ENCODE measurements around the gene TRIM8. TPM values are rescaled to one million over a fixed set of nuclear protein-coding genes. Genes with fewer than 3 reads are reported as not detected.

TRIM8 gene
- total RNA-seq, 2 experiments from 2014 or later, result 54.7 to 55.1 TPM

- peaks cover 20% of the 10 kb centered on the region for H3K36me3 Mint-ChIP-seq
- POLR2A ChIA-PET, result interaction anchor here (2.0 to 5.3 kb wide), 3 partner anchors 8 to 63 kb away, joined by 13 to 48 read pairs (median 14); partner anchors contain the start of genes ARL3 and SFXN2
- peak overlapping the region; percentile 99 for H3K27ac Mint-ChIP-seq
- DNase-seq (no peak), ATAC-seq (ENCODE audit: low read depth) (no peak)
- H3K4me3 Mint-ChIP-seq, result peak overlapping the region; percentile 85
- H3K9me3 Mint-ChIP-seq, result no peaks in the 10 kb centered on the region
- H3K4me1 Mint-ChIP-seq, result peaks cover 65% of the 10 kb centered on the region
- no peaks in the 10 kb centered on the region for H3K27me3 Mint-ChIP-seq
Observed at GRCh38 chr10:102651455-102652169, 7.3 kb downstream of the TRIM8 start.

- no peaks in the 10 kb centered on the region for H3K27me3 Mint-ChIP-seq
- peak overlapping the region; percentile 99 for H3K27ac Mint-ChIP-seq
- POLR2A ChIA-PET, result interaction anchor here (1.4 to 5.3 kb wide), 5 partner anchors 8 to 62 kb away, joined by 4 to 48 read pairs (median 13); partner anchors contain the start of genes ARL3, SFXN2 and TRIM8
- H3K4me1 Mint-ChIP-seq, result peaks cover 60% of the 10 kb centered on the region
- DNase-seq, result no peak
- H3K9me3 Mint-ChIP-seq, result no peaks in the 10 kb centered on the region
- peaks cover 21% of the 10 kb centered on the region for H3K36me3 Mint-ChIP-seq
- peak overlapping the region; percentile 85 for H3K4me3 Mint-ChIP-seq
- peak; percentile 44 for ATAC-seq (ENCODE audit: low read depth)
Observed at GRCh38 chr10:102652170-102652916, 8.1 kb downstream of the TRIM8 start.

DNA sequence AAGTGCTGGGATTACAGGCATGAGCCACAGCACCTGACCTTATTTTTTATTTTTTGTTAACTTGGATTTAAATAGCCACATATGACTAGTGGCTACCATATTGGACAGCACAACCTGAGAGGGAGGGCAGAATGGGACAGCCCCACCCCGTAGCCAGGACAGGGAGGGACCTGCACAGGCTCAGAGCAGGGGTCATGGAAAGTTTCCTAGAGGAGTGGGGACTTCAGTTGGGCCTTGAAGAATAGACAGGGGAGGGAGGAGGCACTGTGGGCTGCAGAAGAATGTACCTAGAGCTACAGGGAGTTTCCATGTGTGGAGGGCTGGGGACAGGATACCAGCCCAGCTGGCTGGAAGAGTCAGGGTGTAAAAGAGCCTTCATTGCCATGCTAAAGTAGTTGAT lies 8.8 kb downstream of the TRIM8 start:
- POLR2A ChIA-PET, result interaction anchor here (0.7 to 2.0 kb wide), 5 partner anchors 9 to 62 kb away, joined by 3 to 13 read pairs (median 4); partner anchors contain the start of genes ARL3, SFXN2 and TRIM8
- peak overlapping the region; percentile 85 for H3K4me3 Mint-ChIP-seq
- peak overlapping the region; percentile 99 for H3K27ac Mint-ChIP-seq
- H3K9me3 Mint-ChIP-seq, result no peaks in the 10 kb centered on the region
- no peaks in the 10 kb centered on the region for H3K27me3 Mint-ChIP-seq
- H3K4me1 Mint-ChIP-seq, result peaks cover 57% of the 10 kb centered on the region
- H3K36me3 Mint-ChIP-seq, result peaks cover 26% of the 10 kb centered on the region
- DNase-seq (no peak), ATAC-seq (ENCODE audit: low read depth) (no peak)

DNA sequence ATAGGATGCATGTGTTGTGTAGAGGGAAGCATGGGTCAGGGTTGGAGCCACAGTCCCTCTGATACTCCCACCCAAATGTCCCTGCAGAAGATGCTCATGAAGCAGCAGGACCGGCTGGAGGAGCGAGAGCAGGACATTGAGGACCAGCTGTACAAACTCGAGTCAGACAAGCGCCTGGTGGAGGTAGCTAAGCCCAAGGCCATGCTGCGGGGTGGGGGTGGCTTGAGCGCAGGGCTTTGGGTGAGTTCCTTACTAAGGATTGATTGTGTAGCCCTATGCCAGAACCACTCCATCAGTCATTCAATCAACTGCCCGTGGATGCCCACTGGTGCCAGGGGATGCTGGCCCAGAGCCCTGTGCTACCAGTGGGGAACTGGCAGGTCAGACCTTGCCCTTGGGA lies 10.3 kb downstream of the TRIM8 start:
- H3K4me3 Mint-ChIP-seq, result no peak overlapping the region
- ATAC-seq (ENCODE audit: low read depth) (no peak), DNase-seq (no peak)
- peaks cover 29% of the 10 kb centered on the region for H3K36me3 Mint-ChIP-seq
- H3K27me3 Mint-ChIP-seq, result no peaks in the 10 kb centered on the region
- peaks cover 56% of the 10 kb centered on the region for H3K4me1 Mint-ChIP-seq
- H3K9me3 Mint-ChIP-seq, result no peaks in the 10 kb centered on the region
- POLR2A ChIA-PET, result interaction anchor here (1.7 kb wide), 1 partner anchor 11 kb away, joined by 4 read pairs; the partner anchor contains the start of gene TRIM8
- no peak overlapping the region for H3K27ac Mint-ChIP-seq

DNA sequence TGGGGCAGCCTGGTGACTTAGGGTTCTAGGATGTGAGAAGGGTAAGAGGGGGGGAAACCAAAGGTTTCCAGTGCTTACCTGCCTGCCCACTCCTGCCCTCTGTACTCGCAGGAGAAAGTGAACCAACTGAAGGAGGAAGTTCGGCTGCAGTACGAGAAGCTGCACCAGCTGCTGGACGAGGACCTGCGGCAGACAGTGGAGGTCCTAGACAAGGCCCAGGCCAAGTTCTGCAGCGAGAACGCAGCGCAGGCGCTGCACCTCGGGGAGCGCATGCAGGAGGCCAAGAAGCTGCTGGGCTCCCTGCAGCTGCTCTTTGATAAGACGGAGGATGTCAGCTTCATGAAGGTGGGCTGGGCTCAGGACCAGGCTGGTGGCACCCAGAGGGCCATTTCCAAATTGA lies 10.7 kb downstream of the TRIM8 start:
- H3K9me3 Mint-ChIP-seq, result no peaks in the 10 kb centered on the region
- H3K27ac Mint-ChIP-seq, result no peak overlapping the region
- ATAC-seq (ENCODE audit: low read depth), result no peak
- no peak overlapping the region for H3K4me3 Mint-ChIP-seq
- no peak for DNase-seq
- H3K4me1 Mint-ChIP-seq, result peaks cover 57% of the 10 kb centered on the region
- POLR2A ChIA-PET, result interaction anchor here (8.9 kb wide), 1 partner anchor 17 kb away, joined by 94 read pairs; no protein-coding TSS in a partner anchor
- H3K27me3 Mint-ChIP-seq, result no peaks in the 10 kb centered on the region
- peaks cover 29% of the 10 kb centered on the region for H3K36me3 Mint-ChIP-seq

DNA sequence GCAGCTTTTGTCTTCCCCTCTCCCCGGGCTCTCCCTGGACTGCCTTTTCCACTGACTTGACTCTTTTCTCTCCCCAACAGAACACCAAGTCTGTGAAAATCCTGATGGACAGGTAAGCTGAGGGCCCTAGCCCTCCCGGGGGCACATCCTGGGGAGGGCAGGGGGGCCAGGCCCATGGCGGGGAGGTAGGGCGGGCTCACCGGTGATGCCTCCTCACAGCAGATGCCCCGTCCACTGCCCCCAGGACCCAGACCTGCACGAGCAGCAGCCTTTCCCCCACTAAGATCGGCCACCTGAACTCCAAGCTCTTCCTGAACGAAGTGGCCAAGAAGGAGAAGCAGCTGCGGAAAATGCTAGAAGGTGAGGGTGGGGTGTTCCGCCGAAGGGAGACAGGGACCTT lies 11.7 kb downstream of the TRIM8 start:
- POLR2A ChIA-PET, result interaction anchor here (1.6 to 8.9 kb wide), 3 partner anchors 9 to 16 kb away, joined by 4 to 94 read pairs (median 8); partner anchors contain the start of gene TRIM8
- H3K27me3 Mint-ChIP-seq, result no peaks in the 10 kb centered on the region

DNA sequence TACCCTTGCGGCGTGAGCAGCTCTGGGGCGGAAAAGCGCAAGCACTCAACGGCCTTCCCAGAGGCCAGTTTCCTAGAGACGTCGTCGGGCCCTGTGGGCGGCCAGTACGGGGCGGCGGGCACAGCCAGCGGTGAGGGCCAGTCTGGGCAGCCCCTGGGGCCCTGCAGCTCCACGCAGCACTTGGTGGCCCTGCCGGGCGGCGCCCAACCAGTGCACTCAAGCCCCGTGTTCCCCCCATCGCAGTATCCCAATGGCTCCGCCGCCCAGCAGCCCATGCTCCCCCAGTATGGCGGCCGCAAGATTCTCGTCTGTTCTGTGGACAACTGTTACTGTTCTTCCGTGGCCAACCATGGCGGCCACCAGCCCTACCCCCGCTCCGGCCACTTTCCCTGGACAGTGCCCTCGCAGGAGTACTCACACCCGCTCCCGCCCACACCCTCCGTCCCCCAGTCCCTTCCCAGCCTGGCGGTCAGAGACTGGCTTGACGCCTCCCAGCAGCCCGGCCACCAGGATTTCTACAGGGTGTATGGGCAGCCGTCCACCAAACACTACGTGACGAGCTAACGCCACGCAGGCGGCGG lies 12.6 kb downstream of the TRIM8 start:
- no peak for ATAC-seq (ENCODE audit: low read depth)
- Mint-ChIP-seq H3K36me3 (peaks cover 29% of the 10 kb centered on the region), H3K4me3 (no peak overlapping the region), H3K9me3 (no peaks in the 10 kb centered on the region), H3K4me1 (peaks cover 58% of the 10 kb centered on the region), H3K27me3 (no peaks in the 10 kb centered on the region), H3K27ac (peak overlapping the region; percentile 60)
- DNase-seq, result no peak
- POLR2A ChIA-PET, result interaction anchor here (0.6 to 8.9 kb wide), 5 partner anchors 10 to 15 kb away, joined by 3 to 94 read pairs (median 8); partner anchors contain the start of gene TRIM8

More for the DNA sequence above, 11.7 kb downstream of the TRIM8 start:
- DNase-seq (no peak), ATAC-seq (ENCODE audit: low read depth) (no peak)
- no peak overlapping the region for H3K4me3 Mint-ChIP-seq
- H3K9me3 Mint-ChIP-seq, result no peaks in the 10 kb centered on the region
- peaks cover 29% of the 10 kb centered on the region for H3K36me3 Mint-ChIP-seq
- H3K4me1 Mint-ChIP-seq, result peaks cover 57% of the 10 kb centered on the region
- H3K27ac Mint-ChIP-seq, result no peak overlapping the region

DNA sequence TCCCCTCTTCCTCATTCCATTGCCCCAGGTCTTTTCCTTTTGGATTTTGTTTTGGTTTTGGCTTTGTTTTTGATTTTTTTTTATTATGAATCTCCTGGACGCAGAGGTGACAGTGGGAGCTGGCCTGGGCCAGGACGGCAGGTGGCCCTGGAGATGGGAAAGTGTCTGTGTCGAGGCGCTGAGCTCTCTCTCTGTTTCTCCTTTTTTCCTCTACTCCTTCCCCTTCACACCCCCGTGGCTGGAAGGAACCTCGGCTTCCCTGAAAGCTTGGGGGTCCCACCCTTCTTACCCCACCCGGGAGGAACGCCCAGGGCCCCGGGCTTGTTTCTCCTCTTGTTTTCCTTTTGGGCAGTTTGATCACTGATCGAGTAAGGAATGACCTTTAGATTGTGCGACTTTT lies 13.2 kb downstream of the TRIM8 start:
- no peaks in the 10 kb centered on the region for H3K9me3 Mint-ChIP-seq
- POLR2A ChIA-PET, result interaction anchor here (0.6 to 8.9 kb wide), 3 partner anchors 12 to 16 kb away, joined by 3 to 94 read pairs (median 73); partner anchors contain the start of gene TRIM8
- peak overlapping the region; percentile 63 for H3K27ac Mint-ChIP-seq
- H3K27me3 Mint-ChIP-seq, result no peaks in the 10 kb centered on the region
- H3K4me3 Mint-ChIP-seq, result no peak overlapping the region
- no peak for ATAC-seq (ENCODE audit: low read depth)
- peaks cover 29% of the 10 kb centered on the region for H3K36me3 Mint-ChIP-seq
- no peak for DNase-seq
- peaks cover 55% of the 10 kb centered on the region for H3K4me1 Mint-ChIP-seq

DNA sequence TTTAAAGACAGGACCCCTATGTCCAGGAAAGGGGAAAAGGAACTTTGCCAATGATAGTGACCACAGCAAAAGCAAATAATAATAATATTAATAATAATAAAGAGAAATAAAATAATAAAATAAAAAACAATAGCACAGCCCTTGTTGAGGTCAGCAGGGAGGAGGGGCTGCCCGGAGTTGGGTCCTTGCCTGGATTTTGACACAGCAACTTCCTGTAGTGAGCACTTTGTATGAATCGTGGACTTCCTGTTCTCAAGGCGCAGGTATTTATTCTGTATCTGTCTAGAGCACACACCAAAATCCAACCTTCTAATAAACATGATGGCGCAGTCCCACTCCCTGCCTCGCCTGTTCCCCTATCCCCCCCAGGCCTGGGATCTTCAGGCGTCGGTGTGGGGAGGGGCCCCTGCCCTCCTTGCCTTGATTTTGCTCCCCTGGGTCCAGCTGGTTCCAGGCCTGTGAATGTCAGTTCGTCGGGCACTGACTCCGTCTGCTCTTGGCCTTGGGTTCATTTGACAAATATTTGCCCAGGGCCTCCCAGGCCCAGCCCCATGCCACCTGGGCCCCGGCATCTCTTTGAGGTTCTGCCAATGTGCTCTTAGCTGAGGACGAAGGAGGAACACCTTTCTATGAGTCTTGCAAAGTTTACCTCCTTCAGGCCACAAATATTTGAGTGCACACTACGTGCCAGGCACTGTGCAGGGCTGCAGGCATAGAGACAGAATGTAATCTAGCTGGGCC lies 13.9 kb downstream of the TRIM8 start:
- H3K27ac Mint-ChIP-seq, result peak overlapping the region; percentile 90
- H3K36me3 Mint-ChIP-seq, result peaks cover 26% of the 10 kb centered on the region
- POLR2A ChIA-PET, result interaction anchor here (0.8 to 8.9 kb wide), 7 partner anchors 8 to 55 kb away, joined by 3 to 94 read pairs (median 9); partner anchors contain the start of gene TRIM8
- peaks cover 49% of the 10 kb centered on the region for H3K4me1 Mint-ChIP-seq
- no peaks in the 10 kb centered on the region for H3K9me3 Mint-ChIP-seq
- DNase-seq, result peak; percentile 30
- ATAC-seq (ENCODE audit: low read depth), result no peak
- H3K4me3 Mint-ChIP-seq, result peak overlapping the region; percentile 37
- H3K27me3 Mint-ChIP-seq, result no peaks in the 10 kb centered on the region

DNA sequence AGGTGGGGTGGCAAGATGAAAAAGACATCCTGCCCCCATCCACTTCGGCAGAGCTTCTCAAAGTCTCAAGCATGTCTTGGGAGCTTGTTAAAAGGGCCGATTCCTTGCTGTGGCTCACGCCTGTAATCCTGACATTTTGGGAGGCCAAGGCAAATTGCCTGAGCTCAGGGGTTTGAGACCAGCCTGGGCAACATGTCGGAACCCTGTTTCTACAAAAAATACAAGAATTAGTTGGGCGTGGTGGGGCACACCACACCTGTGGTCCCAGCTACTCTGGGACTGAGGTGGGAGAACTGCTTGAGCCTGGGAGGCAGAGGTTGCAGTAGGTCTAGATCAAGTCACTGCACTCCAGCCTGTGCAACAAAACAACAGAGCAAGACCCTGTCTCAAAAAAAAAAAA lies 14.5 kb downstream of the TRIM8 start:
- no peaks in the 10 kb centered on the region for H3K9me3 Mint-ChIP-seq
- ATAC-seq (ENCODE audit: low read depth) (no peak), DNase-seq (no peak)
- POLR2A ChIA-PET, result interaction anchor here (0.8 to 8.9 kb wide), 7 partner anchors 8 to 55 kb away, joined by 3 to 94 read pairs (median 9); partner anchors contain the start of gene TRIM8
- H3K4me3 Mint-ChIP-seq, result no peak overlapping the region
- peaks cover 20% of the 10 kb centered on the region for H3K36me3 Mint-ChIP-seq
- peak overlapping the region; percentile 90 for H3K27ac Mint-ChIP-seq
- no peaks in the 10 kb centered on the region for H3K27me3 Mint-ChIP-seq
- peaks cover 43% of the 10 kb centered on the region for H3K4me1 Mint-ChIP-seq

DNA sequence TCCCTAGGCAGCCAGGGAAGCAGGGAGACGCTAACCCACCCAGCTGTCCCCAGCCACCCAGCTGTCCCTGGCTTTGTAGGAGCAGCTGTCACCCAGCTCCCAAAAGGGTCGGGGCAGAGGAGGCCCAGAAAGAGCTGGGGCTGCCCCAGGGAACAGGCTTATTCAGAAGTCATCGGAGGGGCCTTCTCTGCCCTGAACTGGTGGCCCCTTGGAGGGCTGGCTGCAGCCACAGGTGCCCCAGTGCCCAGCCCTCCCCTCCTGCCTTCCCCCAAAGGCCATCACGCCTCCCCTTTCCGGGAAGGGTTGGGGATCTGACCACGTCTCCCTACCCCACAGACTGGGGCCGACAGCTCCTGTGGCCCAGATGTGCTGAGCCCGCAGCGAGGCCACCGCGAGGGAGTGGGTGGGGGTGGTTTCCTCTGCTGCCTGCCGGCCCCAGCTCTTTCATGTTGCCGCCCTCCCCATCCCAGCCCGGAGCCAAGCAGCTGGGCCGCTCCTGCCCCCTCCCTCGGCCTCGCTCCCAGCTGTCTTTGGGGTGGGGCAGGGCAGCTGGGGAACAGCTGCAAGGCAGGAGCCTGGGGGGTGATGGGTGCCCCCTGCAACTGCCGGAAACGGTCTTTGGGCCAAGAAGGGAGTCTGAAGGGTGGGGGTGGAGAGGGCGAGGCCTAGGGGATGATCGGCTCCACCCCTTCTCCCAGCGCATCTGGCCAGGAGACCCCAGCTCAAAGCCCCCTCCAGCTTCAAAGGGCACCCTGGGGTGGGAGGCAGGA lies 16.8 kb downstream of the TRIM8 start:
- H3K4me3 Mint-ChIP-seq, result peak overlapping the region; percentile 69
- H3K4me1 Mint-ChIP-seq, result peaks cover 36% of the 10 kb centered on the region
- DNase-seq (peak; percentile 83), ATAC-seq (ENCODE audit: low read depth) (peak; percentile 84)
- H3K36me3 Mint-ChIP-seq, result peaks cover 10% of the 10 kb centered on the region
- POLR2A ChIA-PET, result interaction anchor here (0.7 to 8.9 kb wide), 9 partner anchors 11 to 210 kb away, joined by 4 to 94 read pairs (median 18); partner anchors contain the start of genes ARL3, SFXN2 and TRIM8
- no peaks in the 10 kb centered on the region for H3K9me3 Mint-ChIP-seq
- H3K27ac Mint-ChIP-seq, result peak overlapping the region; percentile 91
- H3K27me3 Mint-ChIP-seq, result no peaks in the 10 kb centered on the region

DNA sequence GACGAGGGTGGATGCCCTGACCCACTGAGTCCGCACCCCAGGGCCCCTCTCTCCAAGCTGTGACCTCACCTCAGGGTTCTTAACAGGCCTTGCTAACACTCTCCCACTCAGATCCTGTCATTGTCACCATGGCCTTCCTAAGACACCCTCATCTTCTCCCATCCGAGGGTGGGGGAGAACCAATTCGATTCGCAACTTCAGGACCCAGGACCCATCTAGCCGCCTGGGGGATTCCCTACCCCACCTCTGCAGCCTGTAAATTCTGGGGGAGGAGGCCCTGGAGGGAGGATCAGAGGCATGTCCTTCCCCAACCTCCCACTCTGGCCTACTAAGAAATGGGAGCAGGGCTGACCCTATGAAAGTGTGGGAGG lies 17.4 kb downstream of the TRIM8 start:
- H3K4me3 Mint-ChIP-seq, result peak overlapping the region; percentile 69
- DNase-seq (no peak), ATAC-seq (ENCODE audit: low read depth) (peak; percentile 28)
- peak overlapping the region; percentile 91 for H3K27ac Mint-ChIP-seq
- peaks cover 10% of the 10 kb centered on the region for H3K36me3 Mint-ChIP-seq
- POLR2A ChIA-PET, result interaction anchor here (1.3 to 8.9 kb wide), 8 partner anchors 11 to 211 kb away, joined by 4 to 94 read pairs (median 20); partner anchors contain the start of genes ARL3, SFXN2 and TRIM8
- no peaks in the 10 kb centered on the region for H3K27me3 Mint-ChIP-seq
- peaks cover 36% of the 10 kb centered on the region for H3K4me1 Mint-ChIP-seq
- H3K9me3 Mint-ChIP-seq, result no peaks in the 10 kb centered on the region

Data from activated naive CD8-positive, alpha-beta T cell treated with anti-CD3 and anti-CD28 coated beads, Interleukin-2, amount 10 ng/mL, durations not matched to agents 7 days and 5 days (primary cell).